Immature natural killer cell (primary cell): ENCODE results near the gene CGB2. TPM values are rescaled to one million over a fixed set of nuclear protein-coding genes. Genes with fewer than 3 reads are reported as not detected.
"Not testable (repeated sequence)": the region's sequence is repeated elsewhere in the genome, so short reads cannot be mapped to it uniquely, and the experiment has no call there.

Experiments used
- DNase-seq, 3 donors: peaks; one replicate each; pipeline ENCODE4 v3.0.0; 2022; ENCODE audit warnings: mixed read lengths in 1 of 3
- H3K27ac Mint-ChIP-seq, 6 donors: one replicate each; pipeline ENCODE4 v1.8.0; 2020; ENCODE audit warnings: mixed read lengths in 6 of 6, mild to moderate bottlenecking in 5 of 6, inconsistent platforms in 4 of 6, moderate library complexity in 3 of 6
- H3K27me3 Mint-ChIP-seq, 3 donors: one replicate each; pipeline ENCODE4 v1.8.0; 2020 to 2021; ENCODE audit warnings: low read depth in 3 of 3, mild to moderate bottlenecking in 3 of 3, mixed read lengths in 3 of 3, moderate library complexity in 3 of 3, inconsistent platforms in 1 of 3
- H3K36me3 Mint-ChIP-seq, 3 donors: one replicate each; pipeline ENCODE4 v1.8.0; 2020; ENCODE audit warnings: mixed read lengths in 3 of 3, inconsistent platforms in 2 of 3, mild to moderate bottlenecking in 2 of 3
- H3K4me1 Mint-ChIP-seq, 2 donors: one replicate each; pipeline ENCODE4 v1.8.0; 2020; ENCODE audit warnings: inconsistent platforms in 2 of 2, mild to moderate bottlenecking in 2 of 2, mixed read lengths in 2 of 2, moderate library complexity in 1 of 2
- H3K4me3 Mint-ChIP-seq, 5 donors: one replicate each; pipeline ENCODE4 v1.8.0; 2020; ENCODE audit warnings: mild to moderate bottlenecking in 5 of 5, mixed read lengths in 5 of 5, inconsistent platforms in 3 of 5, moderate library complexity in 3 of 5
- H3K9me3 Mint-ChIP-seq, 6 donors: one replicate each; pipeline ENCODE4 v1.8.0; 2020; ENCODE audit warnings: mild to moderate bottlenecking in 6 of 6, mixed read lengths in 6 of 6, inconsistent platforms in 4 of 6, moderate library complexity in 3 of 6
- polyA plus RNA-seq, 3 donors: library from polyadenylated mRNA; unstranded; fragments of 300-500 nt; fragmentation: Illumina TruSeq; gene quantifications; one replicate each; pipeline ENCODE4 v1.2.3, GENCODE V29; 2021

The CGB2 gene
- polyA plus RNA-seq, 3 donors from 2014 or later, result not detected

GRCh38 chr19:49029749-49030148 lies 1.9 kb upstream of the CGB2 start:
- H3K36me3 Mint-ChIP-seq, result not testable (repeated sequence)

DNA sequence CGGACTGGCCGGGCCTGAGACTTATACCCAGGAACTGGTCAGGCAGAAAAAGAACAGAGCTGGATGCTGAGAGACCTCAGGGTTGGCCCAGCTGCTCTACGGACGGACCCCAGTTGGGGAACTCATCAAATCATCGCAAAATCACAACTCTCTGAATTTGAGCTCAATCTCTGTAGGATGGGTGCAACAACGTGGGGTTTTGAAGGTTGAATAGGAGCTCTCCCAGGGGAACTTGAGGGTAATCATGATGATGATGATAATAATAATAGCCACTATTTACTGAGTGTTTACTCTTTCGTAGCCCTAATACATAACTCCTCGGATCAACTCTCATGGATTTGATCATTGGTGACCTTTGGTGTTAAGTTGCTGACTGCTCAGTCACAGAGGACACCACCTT lies 1.4 kb upstream of the CGB2 start:
- not testable (repeated sequence) for DNase-seq, H3K4me3 Mint-ChIP-seq, H3K4me1 Mint-ChIP-seq, H3K36me3 Mint-ChIP-seq, H3K9me3 Mint-ChIP-seq, H3K27me3 Mint-ChIP-seq, H3K27ac Mint-ChIP-seq

More at GRCh38 chr19:49029749-49030148, 1.9 kb upstream of the CGB2 start:
- H3K9me3 Mint-ChIP-seq, H3K4me1 Mint-ChIP-seq, H3K27ac Mint-ChIP-seq, DNase-seq, H3K4me3 Mint-ChIP-seq, H3K27me3 Mint-ChIP-seq: not testable (repeated sequence)

DNA sequence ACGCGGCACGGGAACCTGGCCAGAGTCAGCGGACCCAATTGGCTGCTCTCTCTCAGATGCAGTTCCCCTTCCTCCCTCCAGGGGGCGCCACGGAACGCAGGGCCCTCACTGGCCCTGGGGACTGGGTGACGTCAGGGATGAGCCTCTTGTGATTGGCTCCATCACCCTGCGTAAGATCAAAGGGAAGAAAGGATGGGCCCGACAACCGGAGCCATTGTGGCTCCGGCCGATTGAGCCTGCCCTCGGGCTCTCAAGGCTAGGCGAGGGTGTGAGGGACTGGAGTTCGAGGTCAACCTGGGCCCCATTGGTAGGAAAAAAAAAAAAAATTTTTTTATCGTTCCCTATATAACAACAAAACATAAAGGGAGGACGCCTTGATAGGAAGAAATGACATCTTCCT lies 5.1 kb downstream of the CGB2 start, which contains the start of gene CGB1:
CGB1 (minus strand) TSS at position 81 of the 400 bp plus-strand sequence. CDS start 184 bp downstream, outside the sequence.
- H3K36me3 Mint-ChIP-seq, H3K4me3 Mint-ChIP-seq, H3K27ac Mint-ChIP-seq, H3K27me3 Mint-ChIP-seq, H3K9me3 Mint-ChIP-seq, DNase-seq, H3K4me1 Mint-ChIP-seq: not testable (repeated sequence)

- H3K36me3 Mint-ChIP-seq, H3K27ac Mint-ChIP-seq, DNase-seq, H3K4me1 Mint-ChIP-seq, H3K4me3 Mint-ChIP-seq, H3K27me3 Mint-ChIP-seq, H3K9me3 Mint-ChIP-seq: not testable (repeated sequence)
Observed at GRCh38 chr19:49038111-49038510, 6.4 kb downstream of the CGB2 start.

DNA sequence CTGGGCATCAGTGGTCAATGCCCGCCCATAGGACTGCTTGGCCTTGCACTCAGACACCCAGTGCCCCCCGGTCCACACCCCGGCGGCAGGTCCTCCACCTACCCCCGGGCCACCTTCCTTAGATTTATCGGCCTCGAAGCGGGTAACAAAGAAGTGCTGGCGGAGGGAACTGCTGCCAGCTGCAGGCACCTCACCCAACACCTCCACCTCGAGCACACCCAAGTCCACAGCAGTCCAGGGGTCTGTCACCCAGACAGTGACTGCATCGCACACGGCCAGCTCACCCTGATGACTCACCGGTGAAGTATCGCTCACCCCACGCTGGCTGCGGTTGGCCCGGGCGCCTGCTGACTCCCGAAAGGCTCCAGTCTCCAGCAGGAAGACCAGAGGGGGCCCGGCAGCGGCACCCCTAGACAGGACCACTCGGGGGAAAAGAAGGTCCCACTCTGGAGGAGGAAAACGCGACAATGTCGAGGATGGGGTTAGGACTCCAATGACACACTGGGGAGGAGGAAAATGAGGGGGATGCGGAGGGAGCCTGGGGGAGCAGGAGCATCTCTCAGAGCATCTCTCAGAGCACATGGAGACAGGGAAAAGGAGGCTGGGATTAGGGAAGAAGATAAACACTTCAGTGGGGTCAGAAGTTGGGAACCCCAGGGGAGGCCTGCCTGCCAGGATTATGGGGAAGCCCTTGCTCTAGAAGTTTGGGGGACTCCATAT lies 7.0 kb downstream of the CGB2 start:
- not testable (repeated sequence) for H3K27me3 Mint-ChIP-seq, DNase-seq, H3K36me3 Mint-ChIP-seq, H3K4me1 Mint-ChIP-seq, H3K27ac Mint-ChIP-seq, H3K9me3 Mint-ChIP-seq, H3K4me3 Mint-ChIP-seq

DNA sequence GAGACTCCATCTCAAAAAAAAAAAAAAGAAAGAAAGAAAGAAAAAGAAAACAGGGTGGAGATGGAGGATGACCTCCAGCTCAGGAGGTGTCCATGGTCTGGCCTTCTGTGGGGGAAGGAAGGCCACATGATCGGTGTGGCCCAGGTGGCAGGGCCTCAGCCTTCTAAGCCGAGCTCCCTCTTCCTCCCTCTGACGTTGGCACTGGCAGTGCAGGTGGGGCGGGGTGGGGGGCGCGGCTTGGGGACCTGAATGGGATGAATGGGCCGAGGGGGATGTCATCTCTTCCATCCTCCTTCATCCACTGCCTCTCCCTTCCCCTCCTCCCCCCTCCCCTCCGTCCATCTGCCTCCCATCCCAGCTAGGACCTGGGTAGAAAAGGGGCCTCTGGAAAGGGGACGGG lies 8.0 kb downstream of the CGB2 start:
- H3K4me3 Mint-ChIP-seq, DNase-seq, H3K4me1 Mint-ChIP-seq, H3K27ac Mint-ChIP-seq, H3K27me3 Mint-ChIP-seq, H3K9me3 Mint-ChIP-seq, H3K36me3 Mint-ChIP-seq: not testable (repeated sequence)

- Mint-ChIP-seq H3K9me3 (no peaks in the 10 kb centered on the region), H3K4me1 (no peaks in the 10 kb centered on the region), H3K27me3 (peaks cover 0 to 3% (median 0%) of the 10 kb centered on the region in 3 donors), H3K27ac (no peak overlapping the region), H3K36me3 (no peaks in the 10 kb centered on the region), H3K4me3 (no peak overlapping the region)
- no peak for DNase-seq
Observed at GRCh38 chr19:49042177-49042576, 10.5 kb downstream of the CGB2 start.

- H3K9me3 Mint-ChIP-seq, H3K27ac Mint-ChIP-seq, H3K27me3 Mint-ChIP-seq, DNase-seq, H3K36me3 Mint-ChIP-seq, H3K4me3 Mint-ChIP-seq, H3K4me1 Mint-ChIP-seq: not testable (repeated sequence)
Observed at GRCh38 chr19:49042666-49043065, 11.0 kb downstream of the CGB2 start.

GRCh38 chr19:49043548-49043947 lies 11.9 kb downstream of the CGB2 start, which contains the start of gene CGB5:
Gene CGB5 (plus strand): TSS chr19:49043848. CDS start chr19:49044210, 362 bp downstream.
- not testable (repeated sequence) for H3K36me3 Mint-ChIP-seq, DNase-seq, H3K9me3 Mint-ChIP-seq, H3K4me3 Mint-ChIP-seq, H3K4me1 Mint-ChIP-seq, H3K27me3 Mint-ChIP-seq, H3K27ac Mint-ChIP-seq

GRCh38 chr19:49049011-49049410 lies 17.3 kb downstream of the CGB2 start, which contains the start of gene CGB8:
Gene CGB8 (minus strand): TSS chr19:49049111. CDS start chr19:49048739, 372 bp downstream.
- not testable (repeated sequence) for H3K4me1 Mint-ChIP-seq, H3K27me3 Mint-ChIP-seq, DNase-seq, H3K4me3 Mint-ChIP-seq, H3K36me3 Mint-ChIP-seq, H3K9me3 Mint-ChIP-seq, H3K27ac Mint-ChIP-seq

DNA sequence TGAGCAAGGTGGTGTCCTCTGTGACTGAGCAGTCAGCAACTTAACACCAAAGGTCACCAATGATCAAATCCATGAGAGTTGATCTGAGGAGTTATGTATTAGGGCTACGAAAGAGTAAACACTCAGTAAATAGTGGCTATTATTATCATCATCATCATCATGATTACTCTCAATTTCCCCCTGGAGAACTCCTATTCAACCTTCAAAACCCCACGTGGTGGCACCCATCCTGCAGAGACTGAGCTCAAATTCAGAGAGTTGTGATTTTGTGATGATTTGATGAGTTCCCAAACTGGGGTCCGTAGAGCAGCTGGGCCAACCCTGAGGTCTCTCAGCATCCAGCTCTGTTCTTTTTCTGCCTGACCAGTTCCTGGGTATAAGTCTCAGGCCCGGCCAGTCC lies 18.1 kb downstream of the CGB2 start:
- not testable (repeated sequence) for H3K9me3 Mint-ChIP-seq, H3K4me3 Mint-ChIP-seq, H3K27me3 Mint-ChIP-seq, H3K27ac Mint-ChIP-seq, H3K4me1 Mint-ChIP-seq, H3K36me3 Mint-ChIP-seq, DNase-seq

DNA sequence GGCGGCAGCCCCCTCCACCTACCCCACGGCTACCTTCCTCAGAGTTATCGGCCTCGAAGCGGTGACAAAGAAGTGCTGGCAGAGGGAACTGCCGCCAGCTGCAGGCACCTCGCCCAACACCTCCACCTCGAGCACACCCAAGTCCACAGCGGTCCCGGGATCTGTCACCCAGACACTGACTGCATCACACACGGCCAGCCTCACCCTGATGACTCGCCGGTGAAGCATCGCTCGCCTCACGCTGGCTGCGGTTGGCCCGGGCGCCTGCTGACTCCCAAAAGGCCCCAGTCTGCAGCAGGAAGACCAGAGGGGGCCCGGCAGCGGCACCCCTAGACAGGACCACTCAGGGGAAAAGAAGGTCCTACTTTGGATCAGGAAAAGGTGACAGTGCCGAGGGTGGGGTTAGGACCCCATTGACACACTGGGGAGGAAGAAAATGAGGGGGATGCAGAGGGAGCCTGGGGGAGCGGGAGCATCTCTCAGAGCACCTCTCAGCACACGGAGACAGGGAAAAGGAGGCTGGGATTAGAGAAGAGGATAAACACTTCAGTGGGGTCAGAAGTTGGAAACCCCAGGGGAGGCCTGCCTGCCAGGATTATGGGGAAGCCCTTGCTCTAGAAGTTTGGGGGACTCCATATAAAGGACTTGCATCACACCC lies 18.8 kb downstream of the CGB2 start:
- not testable (repeated sequence) for H3K27ac Mint-ChIP-seq, H3K27me3 Mint-ChIP-seq, H3K4me3 Mint-ChIP-seq, H3K9me3 Mint-ChIP-seq, DNase-seq, H3K36me3 Mint-ChIP-seq, H3K4me1 Mint-ChIP-seq

DNA sequence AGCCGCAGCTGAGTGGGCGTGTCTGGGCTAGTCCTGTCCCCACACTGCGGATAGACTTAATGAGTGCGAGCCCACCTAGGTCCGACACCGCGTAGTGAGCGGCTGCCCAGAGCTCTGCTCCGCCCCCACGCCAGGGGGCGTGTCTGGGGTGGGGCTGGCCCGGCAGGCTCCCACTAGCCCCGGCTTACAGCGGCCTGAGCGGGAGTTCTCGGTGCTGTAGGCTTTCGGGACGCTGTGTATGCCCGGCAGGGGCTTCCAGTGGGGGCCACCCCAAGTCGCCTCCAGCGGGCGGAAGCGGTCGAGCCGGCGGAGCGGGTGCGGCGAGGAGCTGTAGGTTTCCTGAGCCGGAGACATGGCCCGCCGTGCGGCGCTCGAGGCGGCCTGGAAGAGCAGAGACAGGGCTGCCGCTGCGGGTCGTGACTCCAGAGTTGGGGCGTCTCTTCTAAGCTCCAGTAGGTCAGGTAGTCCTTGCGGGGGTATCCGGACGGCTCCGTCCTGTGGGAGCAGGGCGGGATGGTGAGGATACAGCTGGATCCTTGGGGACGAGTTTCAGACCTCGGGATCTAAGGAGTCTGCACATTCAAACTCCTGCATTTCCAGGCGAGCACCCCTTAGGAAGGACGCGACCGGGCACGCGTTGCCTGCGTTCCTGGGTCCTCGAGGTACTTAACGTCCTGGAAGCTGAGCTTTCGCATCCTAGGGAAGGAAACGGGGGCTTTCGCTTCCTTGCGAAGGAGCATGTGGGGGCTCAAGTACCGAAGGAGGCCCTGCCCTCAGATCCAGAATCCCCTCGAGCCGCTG lies 24.6 kb downstream of the CGB2 start:
- peak overlapping the region; percentile 81 to 92 (median 89) for H3K4me3 Mint-ChIP-seq
- DNase-seq, result peak; percentile 53 to 57 (median 55)
- H3K27ac Mint-ChIP-seq, result no peak overlapping the region
- H3K27me3 Mint-ChIP-seq, result peaks cover 10 to 20% (median 13%) of the 10 kb centered on the region in 3 donors
- no peaks in the 10 kb centered on the region for H3K9me3 Mint-ChIP-seq
- H3K4me1 Mint-ChIP-seq, result peaks cover 18 to 20% of the 10 kb centered on the region in 2 donors
- H3K36me3 Mint-ChIP-seq, result peaks cover 0 to 5% (median 4%) of the 10 kb centered on the region in 3 donors
